Heart right ventricle (tissue), 16 donors: ENCODE data around the gene EEFSEC. TPM values are rescaled to one million over a fixed set of nuclear protein-coding genes. Genes with fewer than 3 reads are reported as not detected.

Experiments used
- ATAC-seq, 8 donors: fragments of 200-7000 bp; cut with Tn5 transposase; one replicate each; pipeline ENCODE4 v1.9.1; 2020; ENCODE audit warnings: mild to moderate bottlenecking in 8 of 8, moderate library complexity in 8 of 8, moderate number of reproducible peaks in 1 of 8
- DNase-seq, 2 donors: peaks; one replicate each; pipeline ENCODE4 v3.0.0-alpha.2; 2020
- H3K27ac ChIP-seq, 10 donors: fragments of 200-600 bp; sonication (generic) in 2 of 10; one replicate each; pipeline versions ENCODE4 v1.5.0 to v1.8.0; 2020 to 2022; ENCODE audit warnings: mild to moderate bottlenecking in 3 of 10
- H3K27me3 ChIP-seq, 7 donors: fragments of 200-600 bp; one replicate each; pipeline ENCODE4 v1.8.0; 2021 to 2022; ENCODE audit warnings: mild to moderate bottlenecking in 2 of 7
- H3K36me3 ChIP-seq, 9 donors: fragments of 200-600 bp; sonication (generic) in 1 of 9; one replicate each; pipeline versions ENCODE4 v1.5.0 to v1.8.0; 2020 to 2022; ENCODE audit warnings: mild to moderate bottlenecking in 2 of 9
- H3K4me1 ChIP-seq, 9 donors: fragments of 200-600 bp; sonication (generic) in 1 of 9; one replicate each; pipeline versions ENCODE4 v1.5.0 to v1.8.0; 2020 to 2022; ENCODE audit warnings: mild to moderate bottlenecking in 4 of 9
- H3K4me3 ChIP-seq, 10 donors: fragments of 200-600 bp; sonication (generic) in 2 of 10; one replicate each; pipeline versions ENCODE4 v1.5.0 to v1.8.0; 2020 to 2022; ENCODE audit warnings: mild to moderate bottlenecking in 7 of 10, moderate library complexity in 2 of 10
- H3K9me3 ChIP-seq, 11 donors: fragments of 200-600 bp in 10 of 11; sonication (generic) in 2 of 11; one replicate each; pipeline versions ENCODE4 v1.5.0 to v1.8.0; 2013 to 2022; ENCODE audit warnings: mild to moderate bottlenecking in 2 of 11, control low read depth in 1 of 11, moderate library complexity in 1 of 11
- CTCF ChIP-seq, 9 donors: fragments of 200-600 bp; sonication (generic) in 2 of 9; IDR thresholded peaks; one replicate each; pipeline versions ENCODE4 v1.5.0 to v1.8.0; 2021 to 2022; ENCODE audit warnings: antibody characterized with exemption in 9 of 9, mild to moderate bottlenecking in 5 of 9, moderate library complexity in 1 of 9
- WGBS, 2 donors: extraction: QIAGEN DNeasy Blood & Tissue Kit; methylation state at CpG; one replicate each; pipeline ENCODE4 v1.1.7; 2013; ENCODE audit warnings: inconsistent platforms in 1 of 2; 5-methylcytosine and 5-hydroxymethylcytosine counted together
- intact Hi-C, 10 donors: fragments of 100-400 bp; cut with DNase I; formaldehyde crosslinking; loops; one replicate each; pipeline versions ENCODE4 v1.11.1 to v1.14.2; 2022
- polyA plus RNA-seq, 2 donors: library from polyadenylated mRNA; stranded (reverse); fragments of 200-250 nt; gene quantifications; one replicate each; pipeline ENCODE4 v1.2.3, GENCODE V29; 2013
- total RNA-seq, 10 donors: library from RNA; stranded (reverse); fragmentation: NEBNext Ultra II Directional in 3 of 10; extraction: Animal tissue kit (Norgen Biotek cat#: 25700) in 3 of 10; gene quantifications; one replicate each; pipeline versions ENCODE4 v1.2.1 to v1.2.4, GENCODE V29; 2021 to 2023
- donor health status: Arrhythmogenic right ventricular cardiomyopathy.
- donor health status: ischemic (EF 13 %, LVEDD 7.1; RV severe dilation, severe dysfunction).
- donor health status: healthy with polysubstance abuse.
- donor health status: DM: no; HTN: yes; CAD: no.
- donor health status: DM: no; HTN: no; CAD: no.
- donor health status: ischemic (EF 25% LVEDD 6.9; RV normal size, moderate dysfunction).
- donor health status: ischemic (EF 25% LVEDD 5.7; RV mildly dilated, moderate dysfunction).
- donor health status: healthy.
- donor health status: DM: yes; HTN: yes; CAD: no.
- donor health status: Ischemic cardiomyopathy.
- donor health status: ischemic (EF 35%, LVEDD 5.7; RV mildly dilated, moderate dysfunction).
- donor health status: nonischemic (EF 11% LVEDD 7.7; RV severe dilation, severe dysfunction).
- donor health status: DM: yes; HTN: yes; CAD: no.
- donor health status: PGD.
- donor health status: ischemic (EF 29% LVEDD 5.4; RV normal size, mild dysfunction).
- donor health status: nonischemic (EF 23%, LVEDD 6.1; RV moderate dilation, normal function).

EEFSEC gene
- total and polyA plus RNA-seq, 12 donors, result 16.5 to 29.5 (median 25.0) TPM

- intact Hi-C loops, result no loop called here
- ATAC-seq, result no peak
- H3K9me3 ChIP-seq, result no peaks in the 10 kb centered on the region
- no peak overlapping the region for H3K27ac ChIP-seq
- DNase-seq, result no peak
- H3K4me3 ChIP-seq, result no peak overlapping the region
- peaks cover 15 to 75% (median 47%) of the 10 kb centered on the region in 9 donors for H3K4me1 ChIP-seq
- WGBS, 2 donors, result 89 to 94% methylated on average over 5 of the region's 5 CpGs
- TF ChIP-seq CTCF (IDR thresholded peaks at IDR 0.05), result no peak
- H3K36me3 ChIP-seq, result peaks cover 0 to 9% (median 0%) of the 10 kb centered on the region in 9 donors
- no peaks in the 10 kb centered on the region for H3K27me3 ChIP-seq
Measured at GRCh38 chr3:128276577-128277183, 123.4 kb downstream of the EEFSEC start.

- intact Hi-C loops, result no loop called here
- Histone ChIP-seq H3K4me1 (peaks cover 20 to 80% (median 53%) of the 10 kb centered on the region in 9 donors), H3K27me3 (no peaks in the 10 kb centered on the region), H3K9me3 (no peaks in the 10 kb centered on the region), H3K27ac (no peak overlapping the region), H3K4me3 (no peak overlapping the region), H3K36me3 (peaks cover 0 to under 1% (median 0%) of the 10 kb centered on the region in 9 donors)
- no peak for TF ChIP-seq CTCF (IDR thresholded peaks at IDR 0.05)
- no peak for DNase-seq
- no peak for ATAC-seq
- 89 to 93% methylated on average over 5 of the region's 5 CpGs for WGBS, 2 donors
Measured at GRCh38 chr3:128277378-128278069, 124.2 kb downstream of the EEFSEC start.

- no peak for DNase-seq
- 69 to 83% methylated on average over 3 of the region's 3 CpGs for WGBS, 2 donors
- Histone ChIP-seq H3K4me1 (peaks cover 16 to 80% (median 47%) of the 10 kb centered on the region in 9 donors), H3K36me3 (peaks cover 0 to 5% (median 0%) of the 10 kb centered on the region in 9 donors), H3K27ac (peak overlapping the region in 1 of 10 donors; percentile 20), H3K27me3 (no peaks in the 10 kb centered on the region), H3K4me3 (no peak overlapping the region), H3K9me3 (no peaks in the 10 kb centered on the region)
- no peak for ATAC-seq
- intact Hi-C loops, result no loop called here
- no peak for TF ChIP-seq CTCF (IDR thresholded peaks at IDR 0.05)
Measured at GRCh38 chr3:128278130-128278529, 124.8 kb downstream of the EEFSEC start.

- WGBS, 2 donors, result 23% methylated on average over 17 of the region's 17 CpGs
Measured at GRCh38 chr3:128278761-128279600, 125.7 kb downstream of the EEFSEC start.

More at GRCh38 chr3:128278761-128279600, 125.7 kb downstream of the EEFSEC start:
- H3K27me3 ChIP-seq, result no peaks in the 10 kb centered on the region
- peak overlapping the region in 1 of 10 donors; percentile 9 for H3K4me3 ChIP-seq
- H3K9me3 ChIP-seq, result no peaks in the 10 kb centered on the region
- TF ChIP-seq CTCF (IDR thresholded peaks at IDR 0.05), result peak in 5 of 9 donors; percentile 6 to 34 (median 19)
- intact Hi-C loops, result no loop called here
- peak; percentile 68 to 78 for DNase-seq
- peaks cover 15 to 73% (median 42%) of the 10 kb centered on the region in 9 donors for H3K4me1 ChIP-seq
- peaks cover 0 to 13% (median 0%) of the 10 kb centered on the region in 9 donors for H3K36me3 ChIP-seq
- peak; percentile 64 to 86 (median 78) for ATAC-seq
- peak overlapping the region in 4 of 10 donors; percentile 8 to 26 (median 18) for H3K27ac ChIP-seq
